ENCODE measurements around the gene BMP2K. TPM values are rescaled to one million over a fixed set of nuclear protein-coding genes. Genes with fewer than 3 reads are reported as not detected.
A peak's percentile ranks its signal among the peaks of the same experiment; 100 is the strongest.

BMP2K gene
- total RNA-seq, 2 experiments from 2014 or later = 4.6 to 5.6 TPM

DNA sequence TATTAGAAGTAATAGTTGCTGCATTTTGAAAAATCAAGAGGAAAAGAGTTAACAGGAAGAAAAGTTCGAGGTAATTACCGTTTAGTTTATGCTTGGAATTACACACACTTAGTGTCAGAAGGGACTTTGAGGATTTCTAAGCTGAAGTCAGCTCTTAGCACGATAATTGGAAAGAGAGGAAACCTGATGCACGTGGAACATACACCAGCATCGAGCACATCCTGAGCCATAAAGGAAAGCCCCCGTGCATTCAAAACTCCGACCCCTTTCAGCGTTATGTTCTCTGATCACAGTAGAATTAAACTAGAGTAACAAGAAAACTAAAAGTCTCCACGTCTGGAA is 163.5 kb downstream of the BMP2K start:
- ChIA-PET CTCF (interaction anchor here (2.7 kb wide), 1 partner anchor 13 kb away, joined by 13 read pairs; no protein-coding TSS in a partner anchor), POLR2A (interaction anchor here (0.9 to 1.8 kb wide), 5 partner anchors 12 to 1263 kb away, joined by 3 to 8 read pairs (median 5); partner anchors contain the start of gene ANTXR2)
- H3K9me3 Mint-ChIP-seq = no peaks in the 10 kb centered on the region
- H3K4me1 Mint-ChIP-seq (ENCODE audit: low read depth) = peaks cover 44% of the 10 kb centered on the region
- H3K4me3 Mint-ChIP-seq = peak overlapping the region; percentile 87
- Histone ChIP-seq H3K4me3 (ENCODE audit: low read length) (peak overlapping the region; percentile 68), H3K27ac (ENCODE audit: low read depth in 1 of 2, low read length in 2 of 2) (no peak overlapping the region), H3K9me3 (ENCODE audit: control insufficient read depth in 1 of 2, insufficient read depth in 1 of 2, low read length in 2 of 2) (no peaks in the 10 kb centered on the region), H3K4me1 (ENCODE audit: insufficient read depth, low read length) (peaks cover 24% of the 10 kb centered on the region), H3K27me3 (ENCODE audit: control insufficient read depth in 1 of 2, insufficient read depth in 2 of 2, low read length in 2 of 2) (no peaks in the 10 kb centered on the region), H3K36me3 (ENCODE audit: insufficient read depth, low read length) (no peaks in the 10 kb centered on the region)
- peaks cover 8% of the 10 kb centered on the region for H3K36me3 Mint-ChIP-seq (ENCODE audit: low read depth)
- H3K27me3 Mint-ChIP-seq = peaks cover 17% of the 10 kb centered on the region
- intact Hi-C loops (cut with DNase I, micrococcal nuclease) = loop anchor here (5.0 kb wide), 4 partner anchors 157 to 1862 kb away; partner anchors contain the start of genes BMP2K (in 1 of the 2) and CCNI (in 1 of the 2)
- ATAC-seq (ENCODE audit: poor library complexity) (peak; percentile 36), DNase-seq (peak in 2 of 14 experiments; percentile 34)
- peak overlapping the region; percentile 79 for H3K27ac Mint-ChIP-seq
- TF ChIP-seq, protein P1, sequence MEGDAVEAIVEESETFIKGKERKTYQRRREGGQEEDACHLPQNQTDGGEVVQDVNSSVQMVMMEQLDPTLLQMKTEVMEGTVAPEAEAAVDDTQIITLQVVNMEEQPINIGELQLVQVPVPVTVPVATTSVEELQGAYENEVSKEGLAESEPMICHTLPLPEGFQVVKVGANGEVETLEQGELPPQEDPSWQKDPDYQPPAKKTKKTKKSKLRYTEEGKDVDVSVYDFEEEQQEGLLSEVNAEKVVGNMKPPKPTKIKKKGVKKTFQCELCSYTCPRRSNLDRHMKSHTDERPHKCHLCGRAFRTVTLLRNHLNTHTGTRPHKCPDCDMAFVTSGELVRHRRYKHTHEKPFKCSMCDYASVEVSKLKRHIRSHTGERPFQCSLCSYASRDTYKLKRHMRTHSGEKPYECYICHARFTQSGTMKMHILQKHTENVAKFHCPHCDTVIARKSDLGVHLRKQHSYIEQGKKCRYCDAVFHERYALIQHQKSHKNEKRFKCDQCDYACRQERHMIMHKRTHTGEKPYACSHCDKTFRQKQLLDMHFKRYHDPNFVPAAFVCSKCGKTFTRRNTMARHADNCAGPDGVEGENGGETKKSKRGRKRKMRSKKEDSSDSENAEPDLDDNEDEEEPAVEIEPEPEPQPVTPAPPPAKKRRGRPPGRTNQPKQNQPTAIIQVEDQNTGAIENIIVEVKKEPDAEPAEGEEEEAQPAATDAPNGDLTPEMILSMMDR (IDR thresholded peaks at IDR 0.05) = no peak

DNA sequence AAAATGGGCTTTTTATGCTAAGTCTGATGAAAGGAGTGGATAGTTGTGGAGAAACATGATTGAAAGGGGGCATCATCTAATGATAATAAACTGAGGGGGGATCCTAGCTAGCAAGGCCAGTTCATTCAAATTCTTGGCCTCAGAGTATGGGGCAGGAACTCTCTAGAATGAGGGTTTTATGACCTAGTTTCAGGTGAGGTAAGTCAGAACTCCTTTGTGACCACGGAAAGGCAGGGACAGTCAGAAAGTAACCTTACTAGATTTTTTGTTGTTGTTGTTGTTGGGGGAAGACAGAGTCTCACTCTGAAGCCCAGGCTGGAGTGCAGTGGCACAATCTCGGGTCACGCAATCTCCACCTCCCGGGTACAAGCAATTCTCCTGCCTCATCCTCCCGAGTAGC is 164.6 kb downstream of the BMP2K start:
- no peak for DNase-seq
- Mint-ChIP-seq H3K4me1 (ENCODE audit: low read depth) (peaks cover 35% of the 10 kb centered on the region), H3K27me3 (peaks cover 22% of the 10 kb centered on the region), H3K4me3 (no peak overlapping the region), H3K27ac (no peak overlapping the region), H3K36me3 (ENCODE audit: low read depth) (peaks cover 5% of the 10 kb centered on the region), H3K9me3 (no peaks in the 10 kb centered on the region)
- TF ChIP-seq, protein P1 (IDR thresholded peaks at IDR 0.05) = no peak
- Histone ChIP-seq H3K4me1 (ENCODE audit: insufficient read depth, low read length) (peaks cover 24% of the 10 kb centered on the region), H3K27ac (ENCODE audit: low read depth in 1 of 2, low read length in 2 of 2) (no peak overlapping the region), H3K9me3 (ENCODE audit: control insufficient read depth in 1 of 2, insufficient read depth in 1 of 2, low read length in 2 of 2) (no peaks in the 10 kb centered on the region), H3K4me3 (ENCODE audit: low read length) (no peak overlapping the region), H3K36me3 (ENCODE audit: insufficient read depth, low read length) (no peaks in the 10 kb centered on the region), H3K27me3 (ENCODE audit: control insufficient read depth in 1 of 2, insufficient read depth in 2 of 2, low read length in 2 of 2) (no peaks in the 10 kb centered on the region)
- ChIA-PET CTCF (no interaction called here), POLR2A (no interaction called here)
- ATAC-seq (ENCODE audit: poor library complexity) = no peak
- intact Hi-C loops (cut with DNase I, micrococcal nuclease) = loop anchor here in 1 of 2 experiments (5.0 kb wide), 1 partner anchor 1267 kb away; no protein-coding TSS in a partner anchor

DNA sequence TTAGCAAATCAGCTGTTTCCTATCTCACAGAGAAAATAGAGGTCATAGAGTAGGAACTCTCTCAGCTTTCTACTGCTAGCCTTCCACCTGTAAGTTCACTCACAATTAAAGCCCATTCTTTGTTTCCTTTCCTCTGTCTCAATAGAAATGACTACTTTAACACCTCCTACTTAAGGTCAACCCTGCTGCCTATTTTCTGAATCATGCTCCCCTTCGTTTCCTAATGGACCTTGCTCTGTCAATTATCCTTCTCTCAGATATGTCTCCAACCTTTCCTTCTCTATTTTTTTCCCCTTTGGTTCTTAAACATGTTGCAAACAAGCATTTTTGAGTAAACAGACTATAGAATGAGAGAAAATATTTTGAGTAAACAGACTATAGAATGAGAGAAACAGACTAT is 168.2 kb downstream of the BMP2K start:
- peaks cover 46% of the 10 kb centered on the region for H3K27me3 Mint-ChIP-seq
- no peak overlapping the region for H3K27ac Mint-ChIP-seq
- H3K4me3 Mint-ChIP-seq = no peak overlapping the region
- H3K9me3 ChIP-seq (ENCODE audit: control insufficient read depth in 1 of 2, insufficient read depth in 1 of 2, low read length in 2 of 2) = no peaks in the 10 kb centered on the region
- no peaks in the 10 kb centered on the region for H3K9me3 Mint-ChIP-seq
- TF ChIP-seq, protein P1 (IDR thresholded peaks at IDR 0.05) = no peak
- peaks cover 6% of the 10 kb centered on the region for H3K4me1 Mint-ChIP-seq (ENCODE audit: low read depth)
- intact Hi-C loops (cut with DNase I, micrococcal nuclease) = loop anchor here in 1 of 2 experiments (5.0 kb wide), 1 partner anchor 1263 kb away; no protein-coding TSS in a partner anchor
- no peaks in the 10 kb centered on the region for H3K36me3 ChIP-seq (ENCODE audit: insufficient read depth, low read length)
- no peak overlapping the region for H3K4me3 ChIP-seq (ENCODE audit: low read length)
- peaks cover 9% of the 10 kb centered on the region for H3K4me1 ChIP-seq (ENCODE audit: insufficient read depth, low read length)
- ATAC-seq (ENCODE audit: poor library complexity) (no peak), DNase-seq (no peak)
- H3K27me3 ChIP-seq (ENCODE audit: control insufficient read depth in 1 of 2, insufficient read depth in 2 of 2, low read length in 2 of 2) = peaks cover 0 to 3% of the 10 kb centered on the region in 2 experiments
- ChIA-PET POLR2A (no interaction called here), CTCF (no interaction called here)
- H3K36me3 Mint-ChIP-seq (ENCODE audit: low read depth) = no peaks in the 10 kb centered on the region
- H3K27ac ChIP-seq (ENCODE audit: low read depth in 1 of 2, low read length in 2 of 2) = no peak overlapping the region
